Forelimb muscle (tissue), 1 donor: ENCODE results near the gene SLC29A4. TPM values are rescaled to one million over a fixed set of nuclear protein-coding genes. Genes with fewer than 3 reads are reported as not detected.
"Not testable (repeated sequence)": the region's sequence is repeated elsewhere in the genome, so short reads cannot be mapped to it uniquely, and the experiment has no call there.

ENCODE experiments used
- DNase-seq: peaks from one replicate; pipeline ENCODE4 v3.0.0-alpha.2; 2013; ENCODE audit warnings: low read depth
- polyA plus RNA-seq: library from polyadenylated mRNA; unstranded; fragments of 120-200 nt; gene quantifications from one replicate; pipeline ENCODE4 v1.2.1, GENCODE V29; 2013; ENCODE audit not compliant: insufficient read length

SLC29A4 gene
- 37.6 TPM for polyA plus RNA-seq

GRCh38 chr7:5282543-5283316, at the start of gene SLC29A4:
Gene SLC29A4, plus strand, starts transcription at chr7:5282943. Its CDS starts 4,874 bp downstream, at chr7:5287817.
- no peak for DNase-seq

GRCh38 chr7:5234852-5235831, 47.6 kb upstream of the SLC29A4 start:
- no peak for DNase-seq

GRCh38 chr7:5237286-5237685, 45.5 kb upstream of the SLC29A4 start:
- no peak for DNase-seq

- DNase-seq, result no peak
Measured at GRCh38 chr7:5238500-5238899, 44.2 kb upstream of the SLC29A4 start.

GRCh38 chr7:5243261-5243660, 39.5 kb upstream of the SLC29A4 start:
- no peak for DNase-seq

DNA sequence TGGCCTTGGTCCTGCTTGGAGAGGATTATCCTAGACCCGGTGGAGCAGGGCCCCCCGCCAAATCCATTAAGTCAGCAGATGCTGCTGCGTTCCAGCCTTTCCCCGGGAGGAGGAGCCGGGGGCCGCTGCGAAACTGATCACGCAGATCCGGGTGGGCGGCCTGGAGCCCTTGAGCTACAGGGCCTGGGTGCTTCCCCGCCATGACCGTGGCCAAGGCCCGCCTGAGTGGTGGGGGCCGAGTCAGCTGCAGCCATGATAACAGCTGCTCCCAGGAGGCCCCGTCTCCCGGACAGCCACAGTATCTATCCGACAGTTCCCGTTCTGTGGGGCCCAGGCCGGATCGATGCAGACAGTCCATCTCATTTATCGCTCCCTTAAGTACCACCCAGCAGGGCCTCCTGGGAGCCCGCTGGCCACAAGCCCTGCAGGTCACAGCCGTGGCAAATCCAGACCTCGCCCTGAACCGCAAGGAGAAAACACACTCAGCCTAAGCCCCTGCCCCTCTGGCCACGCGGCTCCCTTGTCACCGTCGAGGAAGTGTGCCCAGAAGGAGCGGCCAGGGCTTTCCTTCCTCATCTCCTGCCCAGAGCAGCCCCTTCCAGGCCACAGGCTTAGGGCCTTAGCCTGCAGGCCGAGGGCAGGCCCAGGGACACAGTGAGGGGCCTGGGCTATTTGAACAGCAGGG, 34.4 kb upstream of the SLC29A4 start:
- no peak for DNase-seq

GRCh38 chr7:5250787-5251186, 32.0 kb upstream of the SLC29A4 start:
- DNase-seq, result not testable (repeated sequence)

DNA sequence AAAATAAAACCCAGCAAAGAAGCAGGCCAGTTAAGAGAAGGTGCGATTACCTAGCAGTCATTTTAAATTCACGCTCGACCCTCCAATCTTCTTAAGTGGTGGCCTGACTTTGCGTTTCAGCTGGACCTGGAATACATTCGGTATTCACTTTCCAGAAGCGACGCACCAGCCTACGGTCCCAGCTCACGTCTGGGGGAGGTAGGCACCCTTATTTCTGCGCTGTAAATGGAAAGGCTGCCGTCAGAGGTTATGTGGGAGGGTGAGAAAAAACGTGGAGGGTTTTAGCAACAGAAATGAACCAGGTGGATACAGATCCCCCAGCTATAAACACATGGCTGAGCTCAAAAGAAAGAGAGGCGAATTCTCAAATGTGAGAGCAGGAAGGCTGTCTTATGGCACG, 29.2 kb upstream of the SLC29A4 start:
- not testable (repeated sequence) for DNase-seq

DNA sequence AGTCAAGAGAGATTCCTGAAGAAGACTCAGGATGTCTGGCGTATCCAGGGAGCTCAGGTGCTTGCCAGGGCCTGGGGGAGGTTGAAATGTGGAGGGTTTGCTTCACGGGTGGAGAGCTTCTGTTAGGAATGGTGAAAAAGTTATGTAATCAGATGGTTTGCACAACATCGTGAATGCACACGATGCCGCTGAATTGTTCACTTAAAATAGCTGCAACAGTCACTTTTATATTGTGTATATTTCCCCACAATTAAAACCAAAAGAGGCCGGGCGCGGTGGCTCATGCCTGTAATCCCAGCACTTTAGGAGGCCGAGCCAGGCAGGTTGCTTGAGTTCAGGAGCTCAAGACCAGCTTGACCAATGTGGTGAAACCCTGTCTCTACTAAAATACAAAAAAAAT, 28.4 kb upstream of the SLC29A4 start:
- not testable (repeated sequence) for DNase-seq

DNA sequence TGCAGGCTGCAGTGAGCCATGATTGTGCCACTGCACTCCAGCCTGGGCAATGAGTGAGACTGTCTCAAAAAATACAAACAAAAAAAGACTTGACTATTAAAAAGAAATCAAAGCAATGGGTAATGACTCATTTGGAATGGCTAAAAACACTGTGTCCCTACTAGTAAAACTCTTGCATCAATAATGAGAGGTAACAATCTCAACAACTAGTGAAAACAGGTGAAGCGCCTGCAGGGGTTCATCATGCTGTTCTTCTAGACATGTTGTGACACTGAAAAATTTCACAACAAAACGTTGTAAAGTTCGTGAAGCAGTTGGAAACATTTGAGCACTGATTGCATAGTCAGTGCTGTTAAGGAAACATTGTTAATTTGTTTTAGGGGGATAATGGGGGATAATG, 26.9 kb upstream of the SLC29A4 start:
- DNase-seq, result no peak

- DNase-seq, result not testable (repeated sequence)
Measured at GRCh38 chr7:5260530-5261068, 22.1 kb upstream of the SLC29A4 start.

GRCh38 chr7:5263066-5263465, 19.7 kb upstream of the SLC29A4 start:
- not testable (repeated sequence) for DNase-seq

GRCh38 chr7:5265320-5266190, 17.2 kb upstream of the SLC29A4 start:
- no peak for DNase-seq

DNA sequence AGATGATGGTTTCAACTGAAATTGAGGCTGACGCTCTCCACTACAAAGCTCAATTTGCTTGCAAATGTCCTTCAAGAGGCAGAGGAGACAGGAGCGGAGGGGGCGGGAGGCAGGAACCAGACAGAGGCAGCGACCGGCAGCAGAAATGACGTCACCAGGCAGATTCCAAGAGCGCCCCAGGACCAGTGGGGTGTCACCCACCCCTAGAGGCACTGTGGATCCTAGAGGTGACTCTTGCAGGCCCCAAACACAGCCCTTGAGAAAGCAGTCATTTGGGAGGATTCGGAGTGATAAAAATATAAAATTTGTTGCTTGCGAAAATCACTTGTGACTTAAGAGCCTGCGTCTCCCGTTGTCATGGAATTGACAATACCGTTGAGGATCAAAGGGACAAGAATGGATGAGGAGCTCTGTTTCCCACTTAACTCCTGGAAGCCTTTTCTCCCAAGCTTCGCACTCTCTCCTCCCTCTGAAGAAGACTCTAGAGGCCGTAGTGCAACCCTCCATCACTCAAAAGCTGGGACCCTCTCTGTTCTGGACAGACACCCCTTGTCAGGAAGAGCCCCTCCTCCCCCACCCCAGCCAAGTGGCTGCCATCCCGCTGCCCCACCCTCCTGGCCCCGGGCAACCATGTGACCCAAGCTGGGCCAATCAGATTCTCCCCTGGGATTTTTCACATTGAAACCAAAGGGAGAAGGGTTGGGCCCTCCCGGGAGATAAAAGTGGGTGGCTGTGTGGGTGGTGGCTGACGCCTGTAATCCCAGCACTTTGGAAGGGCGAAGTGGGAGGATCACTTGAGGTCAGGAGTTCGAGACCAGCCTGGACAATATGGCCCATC, 16.3 kb upstream of the SLC29A4 start:
- DNase-seq, result no peak

DNA sequence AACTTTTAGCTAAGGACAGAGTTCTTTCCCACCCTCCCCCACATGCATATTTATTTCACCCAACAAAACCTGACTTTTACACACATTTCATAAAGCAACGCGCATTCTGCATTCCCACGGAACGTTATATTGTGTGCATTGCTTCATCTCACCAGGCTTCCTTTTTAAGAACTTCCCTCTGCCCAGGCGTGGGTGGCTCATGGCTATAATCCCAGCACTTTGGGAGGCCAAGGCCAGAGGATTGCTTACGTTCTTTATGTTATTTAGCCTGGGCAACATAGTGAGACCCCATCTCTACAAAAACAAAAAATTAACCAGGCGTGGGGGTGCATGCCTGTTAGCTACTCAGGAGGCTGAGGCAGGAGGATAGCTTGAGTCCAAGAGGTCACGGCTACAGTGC, 14.9 kb upstream of the SLC29A4 start:
- DNase-seq, result not testable (repeated sequence)

DNA sequence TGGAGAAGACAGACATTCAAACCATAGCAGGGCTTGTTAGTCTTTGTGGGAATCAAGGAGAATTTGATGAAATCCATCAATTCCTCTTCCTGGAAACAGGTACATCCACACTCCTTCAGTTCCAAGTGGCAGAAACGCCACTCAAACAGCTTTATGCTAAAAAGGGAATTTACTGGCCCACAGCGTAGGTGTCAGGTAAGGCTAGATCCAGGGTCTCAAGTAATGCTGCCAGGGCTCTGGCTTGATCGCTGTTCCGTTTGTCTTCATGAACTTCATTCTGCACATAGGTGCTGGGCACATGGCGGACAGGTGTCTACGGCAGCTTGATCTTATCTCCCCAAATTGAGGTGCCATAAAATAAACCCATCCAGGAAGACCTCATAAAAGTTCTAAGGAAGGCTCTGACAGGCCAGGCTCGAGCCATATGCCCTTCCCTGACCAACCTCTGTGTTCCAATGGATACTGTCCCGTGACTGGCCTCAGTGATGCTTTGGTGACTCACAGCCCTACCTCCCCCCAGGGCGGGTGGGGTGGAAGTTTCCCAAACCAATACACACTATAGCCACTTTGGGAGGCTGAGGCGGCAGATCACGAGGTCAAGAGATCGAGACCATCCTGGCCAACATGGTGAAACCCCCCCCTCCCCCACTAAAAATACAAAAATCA, 12.6 kb upstream of the SLC29A4 start:
- not testable (repeated sequence) for DNase-seq

GRCh38 chr7:5270788-5271187, 12.0 kb upstream of the SLC29A4 start:
- no peak for DNase-seq

- not testable (repeated sequence) for DNase-seq
Measured at GRCh38 chr7:5273831-5274405, 8.8 kb upstream of the SLC29A4 start.

GRCh38 chr7:5274441-5274840, 8.3 kb upstream of the SLC29A4 start:
- no peak for DNase-seq
